ENCODE results near the gene TKFC. TPM values are rescaled to one million over a fixed set of nuclear protein-coding genes. Genes with fewer than 3 reads are reported as not detected.

The TKFC gene
- total and polyA plus RNA-seq, 5 donors: 12.7 to 19.0 (median 15.9) TPM

GRCh38 chr11:61358566-61358965 lies 25.5 kb downstream of the TKFC start:
- Histone ChIP-seq H3K4me1 (ENCODE audit: control insufficient read depth, insufficient read depth, low read length) (peaks cover 4% of the 10 kb centered on the region), H3K27me3 (ENCODE audit: control insufficient read depth, insufficient read depth) (no peaks in the 10 kb centered on the region), H3K27ac (ENCODE audit: low read length) (no peak overlapping the region), H3K4me3 (ENCODE audit: low read length) (no peak overlapping the region), H3K9me3 (ENCODE audit: control insufficient read depth, low read length) (no peaks in the 10 kb centered on the region)
- WGBS: 96% methylated on average over 11 of the region's 11 CpGs
- no peak for DNase-seq
- no peak for ATAC-seq
- intact Hi-C loops (cut with DNase I): no loop called here

GRCh38 chr11:61359516-61359915 lies 26.5 kb downstream of the TKFC start:
- Histone ChIP-seq H3K4me3 (ENCODE audit: low read length) (no peak overlapping the region), H3K4me1 (ENCODE audit: control insufficient read depth, insufficient read depth, low read length) (peaks cover 4% of the 10 kb centered on the region), H3K27ac (ENCODE audit: low read length) (no peak overlapping the region), H3K9me3 (ENCODE audit: control insufficient read depth, low read length) (no peaks in the 10 kb centered on the region), H3K27me3 (ENCODE audit: control insufficient read depth, insufficient read depth) (no peaks in the 10 kb centered on the region)
- ATAC-seq (no peak), DNase-seq (no peak)
- WGBS: 81% methylated on average over 6 of the region's 6 CpGs
- intact Hi-C loops (cut with DNase I): no loop called here

DNA sequence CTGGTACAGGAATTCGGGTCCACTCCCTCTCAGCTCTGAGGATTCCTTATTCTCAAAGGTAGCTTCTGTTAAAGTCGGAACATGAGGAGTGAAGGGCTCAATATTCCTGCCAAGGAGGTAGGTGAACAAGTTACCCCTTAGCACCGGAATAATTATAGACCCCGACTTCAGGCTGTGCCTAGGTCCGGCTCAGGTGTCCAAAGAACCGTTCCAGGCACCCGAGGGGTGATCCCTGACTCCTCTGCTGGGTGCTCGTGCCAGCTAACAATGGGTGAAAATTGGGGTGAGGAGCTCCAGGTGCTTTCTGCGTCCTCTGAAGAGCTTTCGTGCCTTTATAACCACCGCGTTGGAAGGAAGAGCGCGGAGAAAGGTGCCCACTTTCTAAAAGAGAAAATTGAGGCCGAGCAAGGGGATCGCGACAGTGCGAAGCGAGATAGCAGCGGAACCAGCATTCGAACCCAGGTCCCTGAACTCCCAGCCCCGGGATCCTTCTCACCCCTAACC lies 28.3 kb downstream of the TKFC start:
- WGBS: 3% methylated on average over 22 of the region's 22 CpGs
- Histone ChIP-seq H3K4me1 (ENCODE audit: control insufficient read depth, insufficient read depth, low read length) (peaks cover 4% of the 10 kb centered on the region), H3K4me3 (ENCODE audit: low read length) (peak overlapping the region; percentile 75), H3K9me3 (ENCODE audit: control insufficient read depth, low read length) (no peaks in the 10 kb centered on the region), H3K27ac (ENCODE audit: low read length) (peak overlapping the region; percentile 100), H3K27me3 (ENCODE audit: control insufficient read depth, insufficient read depth) (no peaks in the 10 kb centered on the region)
- intact Hi-C loops (cut with DNase I): no loop called here
- DNase-seq (no peak), ATAC-seq (no peak)

DNA sequence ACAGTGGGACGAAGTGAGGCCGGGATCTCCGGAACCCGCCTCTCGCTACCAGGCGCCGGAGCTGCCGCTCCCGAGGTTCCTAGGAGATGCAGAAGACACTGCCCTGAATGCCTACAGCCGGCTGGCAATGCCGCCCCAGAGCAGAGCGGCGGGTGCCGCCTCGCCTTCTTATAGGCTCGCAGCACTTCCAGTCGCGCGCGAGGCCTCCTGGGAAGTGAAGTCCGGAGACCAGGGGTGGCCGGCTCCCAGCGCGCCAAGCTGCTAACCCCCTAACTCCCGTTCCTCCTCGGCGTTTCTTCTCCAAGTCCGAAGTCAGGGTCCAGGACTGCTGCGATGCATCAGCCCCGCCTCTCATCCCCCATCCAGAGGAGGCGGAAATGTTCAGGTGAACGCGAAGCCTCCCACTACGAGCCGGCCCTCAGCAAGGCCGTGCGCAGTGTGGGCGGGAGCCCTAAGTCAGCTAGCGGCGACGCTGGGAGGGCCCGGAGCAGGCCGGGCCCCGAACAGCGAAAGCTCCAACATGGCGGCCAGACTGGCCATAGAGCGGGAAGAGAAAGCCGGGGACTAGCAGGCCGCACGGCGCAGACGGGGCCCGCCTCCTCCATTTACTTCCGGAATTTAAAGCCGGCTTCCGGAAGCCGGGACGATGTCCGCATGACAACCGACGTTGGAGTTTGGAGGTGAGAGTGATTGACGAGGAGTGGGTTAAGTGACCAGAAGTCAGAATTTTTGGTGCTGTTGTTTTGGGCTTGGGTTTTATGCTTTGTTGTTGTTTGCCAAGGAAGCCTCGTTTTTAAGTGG lies 28.9 kb downstream of the TKFC start, which contains the start of the genes CYB561A3 and TMEM138:
Gene CYB561A3, minus strand, starts transcription at position 142 of the 801 bp plus-strand sequence. CDS start 5,169 bp downstream, outside the sequence.
Gene TMEM138, plus strand, starts transcription at position 634 of the 801 bp plus-strand sequence. CDS start 2,017 bp downstream, outside the sequence.
- DNase-seq: peak; percentile 92 to 98 (median 96)
- ATAC-seq: peak; percentile 98
- WGBS: under 1% methylated on average over 63 of the region's 63 CpGs
- H3K4me3 ChIP-seq (ENCODE audit: low read length): peak within 1 kb of the TSS; percentile 75
- no peaks in the 10 kb centered on the region for H3K9me3 ChIP-seq (ENCODE audit: control insufficient read depth, low read length)
- peak within 1 kb of the TSS; percentile 100 for H3K27ac ChIP-seq (ENCODE audit: low read length)
- H3K4me1 ChIP-seq (ENCODE audit: control insufficient read depth, insufficient read depth, low read length): peaks cover 4% of the 10 kb centered on the region
- intact Hi-C loops (cut with DNase I): no loop called here
- H3K27me3 ChIP-seq (ENCODE audit: control insufficient read depth, insufficient read depth): no peaks in the 10 kb centered on the region

- H3K4me1 ChIP-seq (ENCODE audit: control insufficient read depth, insufficient read depth, low read length): peaks cover 4% of the 10 kb centered on the region
- no peaks in the 10 kb centered on the region for H3K9me3 ChIP-seq (ENCODE audit: control insufficient read depth, low read length)
- intact Hi-C loops (cut with DNase I): no loop called here
- ATAC-seq (peak in 1 of 2 donors; percentile 11), DNase-seq (no peak)
- peak overlapping the region; percentile 91 for H3K27ac ChIP-seq (ENCODE audit: low read length)
- peak overlapping the region; percentile 75 for H3K4me3 ChIP-seq (ENCODE audit: low read length)
- WGBS: 1% methylated on average over 12 of the region's 12 CpGs
- H3K27me3 ChIP-seq (ENCODE audit: control insufficient read depth, insufficient read depth): no peaks in the 10 kb centered on the region
Measured at GRCh38 chr11:61362542-61362875, 29.5 kb downstream of the TKFC start.

DNA sequence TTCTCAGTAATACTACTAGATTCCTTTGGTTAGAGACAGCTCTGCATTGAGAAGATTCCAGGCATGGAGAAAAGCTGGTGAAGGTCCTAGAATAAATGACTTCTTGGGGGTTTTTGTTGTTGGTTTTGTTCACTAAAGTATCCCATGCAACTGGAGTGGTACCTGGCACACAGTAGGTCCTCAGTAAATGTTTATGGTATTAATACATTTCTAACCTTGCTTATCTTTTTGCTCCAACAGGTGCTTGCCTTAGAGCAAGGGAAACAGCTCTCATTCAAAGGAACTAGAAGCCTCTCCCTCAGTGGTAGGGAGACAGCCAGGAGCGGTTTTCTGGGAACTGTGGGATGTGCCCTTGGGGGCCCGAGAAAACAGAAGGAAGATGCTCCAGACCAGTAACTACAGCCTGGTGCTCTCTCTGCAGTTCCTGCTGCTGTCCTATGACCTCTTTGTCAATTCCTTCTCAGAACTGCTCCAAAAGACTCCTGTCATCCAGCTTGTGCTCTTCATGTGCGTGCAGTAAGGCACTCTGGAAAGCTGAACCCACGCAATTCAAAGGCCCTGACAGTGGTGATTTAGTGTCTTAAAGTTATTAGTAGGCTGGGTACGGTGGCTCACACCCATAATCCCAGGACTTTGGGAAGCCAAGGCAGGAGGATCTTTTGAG lies 31.1 kb downstream of the TKFC start:
- ATAC-seq: no peak
- intact Hi-C loops (cut with DNase I): no loop called here
- Histone ChIP-seq H3K27me3 (ENCODE audit: control insufficient read depth, insufficient read depth) (no peaks in the 10 kb centered on the region), H3K9me3 (ENCODE audit: control insufficient read depth, low read length) (no peaks in the 10 kb centered on the region), H3K27ac (ENCODE audit: low read length) (no peak overlapping the region), H3K4me3 (ENCODE audit: low read length) (no peak overlapping the region), H3K4me1 (ENCODE audit: control insufficient read depth, insufficient read depth, low read length) (peaks cover 5% of the 10 kb centered on the region)
- no peak for DNase-seq
- WGBS: 92% methylated on average over 5 of the region's 5 CpGs

GRCh38 chr11:61367406-61367805 lies 34.4 kb downstream of the TKFC start:
- no peak for DNase-seq
- Histone ChIP-seq H3K27ac (ENCODE audit: low read length) (no peak overlapping the region), H3K9me3 (ENCODE audit: control insufficient read depth, low read length) (no peaks in the 10 kb centered on the region), H3K4me1 (ENCODE audit: control insufficient read depth, insufficient read depth, low read length) (peaks cover 4% of the 10 kb centered on the region), H3K27me3 (ENCODE audit: control insufficient read depth, insufficient read depth) (no peaks in the 10 kb centered on the region), H3K4me3 (ENCODE audit: low read length) (no peak overlapping the region)
- intact Hi-C loops (cut with DNase I): no loop called here
- ATAC-seq: no peak
- WGBS: 68% methylated on average over 6 of the region's 6 CpGs

DNA sequence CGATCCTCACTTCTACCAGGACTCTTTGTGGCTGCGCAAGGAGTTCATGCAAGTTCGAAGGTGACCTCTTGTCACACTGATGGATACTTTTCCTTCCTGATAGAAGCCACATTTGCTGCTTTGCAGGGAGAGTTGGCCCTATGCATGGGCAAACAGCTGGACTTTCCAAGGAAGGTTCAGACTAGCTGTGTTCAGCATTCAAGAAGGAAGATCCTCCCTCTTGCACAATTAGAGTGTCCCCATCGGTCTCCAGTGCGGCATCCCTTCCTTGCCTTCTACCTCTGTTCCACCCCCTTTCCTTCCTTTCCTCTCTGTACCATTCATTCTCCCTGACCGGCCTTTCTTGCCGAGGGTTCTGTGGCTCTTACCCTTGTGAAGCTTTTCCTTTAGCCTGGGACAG lies 35.6 kb downstream of the TKFC start:
- ATAC-seq (no peak), DNase-seq (no peak)
- Histone ChIP-seq H3K9me3 (ENCODE audit: control insufficient read depth, low read length) (no peaks in the 10 kb centered on the region), H3K4me3 (ENCODE audit: low read length) (no peak overlapping the region), H3K4me1 (ENCODE audit: control insufficient read depth, insufficient read depth, low read length) (peaks cover 4% of the 10 kb centered on the region), H3K27me3 (ENCODE audit: control insufficient read depth, insufficient read depth) (no peaks in the 10 kb centered on the region), H3K27ac (ENCODE audit: low read length) (no peak overlapping the region)
- intact Hi-C loops (cut with DNase I): no loop called here
- WGBS: 80% methylated on average over 7 of the region's 7 CpGs

GRCh38 chr11:61369372-61370348 lies 36.6 kb downstream of the TKFC start:
- Histone ChIP-seq H3K4me1 (ENCODE audit: control insufficient read depth, insufficient read depth, low read length) (peaks cover 4% of the 10 kb centered on the region), H3K27me3 (ENCODE audit: control insufficient read depth, insufficient read depth) (no peaks in the 10 kb centered on the region), H3K9me3 (ENCODE audit: control insufficient read depth, low read length) (no peaks in the 10 kb centered on the region), H3K27ac (ENCODE audit: low read length) (peak overlapping the region; percentile 67), H3K4me3 (ENCODE audit: low read length) (no peak overlapping the region)
- WGBS: 77% methylated on average over 9 of the region's 9 CpGs
- DNase-seq (peak; percentile 60 to 80 (median 76)), ATAC-seq (peak; percentile 91 to 92)
- intact Hi-C loops (cut with DNase I): no loop called here

GRCh38 chr11:61370349-61371005 lies 37.4 kb downstream of the TKFC start:
- Histone ChIP-seq H3K9me3 (ENCODE audit: control insufficient read depth, low read length) (no peaks in the 10 kb centered on the region), H3K27me3 (ENCODE audit: control insufficient read depth, insufficient read depth) (no peaks in the 10 kb centered on the region), H3K4me1 (ENCODE audit: control insufficient read depth, insufficient read depth, low read length) (peaks cover 4% of the 10 kb centered on the region), H3K27ac (ENCODE audit: low read length) (peak overlapping the region; percentile 67), H3K4me3 (ENCODE audit: low read length) (no peak overlapping the region)
- 93% methylated on average over 8 of the region's 8 CpGs for WGBS
- ATAC-seq: no peak
- no peak for DNase-seq
- intact Hi-C loops (cut with DNase I): no loop called here

All from right cardiac atrium (tissue), 5 donors.